ENCODE data around the gene GUCY1A2.
"Not testable (repeated sequence)": the region's sequence is repeated elsewhere in the genome, so short reads cannot be mapped to it uniquely, and the experiment has no call there.

The GUCY1A2 gene

DNA sequence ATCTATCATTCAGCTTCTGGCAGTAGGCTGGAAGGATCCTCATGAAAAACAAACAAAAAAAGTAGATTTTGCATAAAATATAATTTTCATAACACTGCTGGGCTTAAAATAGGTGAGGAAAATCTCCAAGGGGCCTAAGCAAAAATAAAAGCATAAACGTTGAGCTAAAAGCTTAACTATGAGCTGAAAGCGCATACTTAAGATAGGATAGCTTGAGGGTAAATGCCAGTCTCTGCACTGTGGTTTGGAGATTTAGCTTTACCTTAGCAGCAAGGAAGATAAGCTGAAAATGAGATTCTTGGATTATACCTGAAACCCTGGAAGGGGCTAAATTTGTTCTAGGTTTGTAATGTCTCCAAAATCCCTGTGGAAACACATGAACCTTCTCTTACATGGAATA, 183.7 kb downstream of the GUCY1A2 start:
- no peak for DNase-seq (ENCODE audit: low spot score)

GRCh38 chr11:106828976-106829375, 189.3 kb downstream of the GUCY1A2 start:
- DNase-seq (ENCODE audit: low spot score) = no peak

GRCh38 chr11:106828576-106828975, 189.7 kb downstream of the GUCY1A2 start:
- no peak for DNase-seq (ENCODE audit: low spot score)

DNA sequence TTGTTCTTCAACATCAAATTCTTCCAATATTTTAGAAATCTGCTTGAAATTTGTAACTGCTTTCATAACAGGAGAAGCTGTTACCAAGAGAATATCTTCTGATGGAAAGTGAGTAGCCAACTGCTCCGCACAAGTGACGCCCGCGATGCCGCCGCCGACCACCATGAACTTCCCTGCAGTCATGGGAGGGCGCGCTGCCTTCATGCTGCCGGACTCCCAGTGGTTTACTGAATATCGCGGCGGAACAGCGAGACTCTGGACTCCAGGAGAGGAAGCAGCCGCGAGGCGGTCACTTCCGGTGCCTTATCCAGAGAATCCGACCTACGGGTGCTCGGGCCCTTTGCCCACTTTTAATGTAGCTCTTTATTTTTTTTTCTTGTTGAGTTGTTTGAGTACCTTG, 190.6 kb downstream of the GUCY1A2 start:
- no peak for DNase-seq (ENCODE audit: low spot score)

DNA sequence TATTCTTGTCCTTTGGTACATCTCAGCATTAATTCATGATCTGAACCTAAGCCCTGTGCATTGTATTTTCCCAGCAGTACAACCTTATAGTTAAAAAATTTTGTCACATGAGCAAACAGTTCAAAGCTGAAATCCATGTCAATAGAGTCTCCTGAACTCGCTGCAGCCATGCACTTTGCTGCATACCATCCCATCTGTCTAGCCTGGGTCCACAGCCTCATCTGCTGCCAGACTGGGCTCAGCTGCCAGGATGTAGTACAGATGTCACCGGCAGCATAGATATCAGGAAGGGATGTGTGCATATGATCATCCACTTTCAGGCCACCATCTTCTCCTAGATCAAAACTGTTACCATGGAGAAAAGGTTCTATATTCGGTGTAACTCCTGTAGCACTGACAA, 191.7 kb downstream of the GUCY1A2 start:
- DNase-seq (ENCODE audit: low spot score) = not testable (repeated sequence)

GRCh38 chr11:106821826-106822225, 196.4 kb downstream of the GUCY1A2 start:
- DNase-seq (ENCODE audit: low spot score) = no peak

DNA sequence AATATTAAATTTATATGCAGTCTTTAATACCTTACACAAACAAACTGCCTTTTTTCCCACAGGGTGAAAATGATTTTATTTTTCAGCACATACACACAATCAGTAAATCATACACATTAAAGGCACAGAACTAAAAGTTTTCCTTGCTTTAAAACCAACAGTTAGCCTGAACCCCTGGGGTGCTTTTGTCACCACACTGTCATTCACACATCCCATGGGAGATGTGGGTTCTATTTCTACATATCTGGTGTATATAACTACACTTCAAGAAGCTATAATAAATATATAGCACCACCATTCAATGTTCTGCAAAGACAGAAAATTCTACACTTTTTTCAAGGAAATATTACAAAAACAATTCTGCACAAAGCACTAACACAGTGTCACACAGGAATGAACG, 197.0 kb downstream of the GUCY1A2 start:
- DNase-seq (ENCODE audit: low spot score) = no peak

- no peak for DNase-seq (ENCODE audit: low spot score)
These were observed 199.8 kb downstream of the GUCY1A2 start for GRCh38 chr11:106818443-106818842.

DNA sequence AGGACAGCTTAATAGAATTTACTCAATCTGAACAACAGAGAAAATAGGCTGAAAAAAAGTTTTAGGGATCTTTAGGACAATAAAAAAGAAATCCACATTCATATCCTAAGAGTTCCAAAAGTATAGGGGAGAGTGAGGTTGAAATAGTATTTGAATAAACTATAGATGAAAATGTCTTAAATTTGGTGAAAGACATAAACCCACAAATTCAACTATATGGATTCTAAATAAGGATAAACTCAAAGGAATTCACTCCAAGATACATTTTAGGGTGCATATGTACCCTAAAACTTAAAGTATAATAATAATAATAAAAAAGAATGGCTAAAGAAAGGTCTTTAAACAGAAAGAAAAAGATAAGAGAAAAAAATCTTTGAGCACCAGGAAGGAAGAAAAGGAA, 203.1 kb downstream of the GUCY1A2 start:
- DNase-seq (ENCODE audit: low spot score) = no peak

- DNase-seq (ENCODE audit: low spot score) = no peak
These were observed 204.5 kb downstream of the GUCY1A2 start for GRCh38 chr11:106813806-106814205.

DNA sequence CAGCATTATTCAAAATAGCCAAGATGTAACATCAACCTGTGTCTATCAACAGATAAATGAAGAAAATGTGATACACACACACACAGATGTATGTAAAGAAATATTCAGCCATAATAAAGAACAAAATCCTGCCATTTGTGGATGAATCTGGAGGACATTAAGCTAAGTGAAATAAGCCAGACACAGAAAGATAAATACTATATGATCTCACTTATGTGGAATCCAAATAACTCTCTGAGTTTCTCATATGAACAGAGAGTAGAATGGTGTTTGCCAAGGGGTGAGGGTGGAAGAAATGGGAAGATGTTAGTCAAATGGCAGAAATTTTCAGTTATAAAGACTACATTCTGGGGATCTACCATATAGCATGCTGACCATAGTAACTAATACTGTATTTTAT, 224.2 kb downstream of the GUCY1A2 start:
- DNase-seq (ENCODE audit: low spot score) = no peak

DNA sequence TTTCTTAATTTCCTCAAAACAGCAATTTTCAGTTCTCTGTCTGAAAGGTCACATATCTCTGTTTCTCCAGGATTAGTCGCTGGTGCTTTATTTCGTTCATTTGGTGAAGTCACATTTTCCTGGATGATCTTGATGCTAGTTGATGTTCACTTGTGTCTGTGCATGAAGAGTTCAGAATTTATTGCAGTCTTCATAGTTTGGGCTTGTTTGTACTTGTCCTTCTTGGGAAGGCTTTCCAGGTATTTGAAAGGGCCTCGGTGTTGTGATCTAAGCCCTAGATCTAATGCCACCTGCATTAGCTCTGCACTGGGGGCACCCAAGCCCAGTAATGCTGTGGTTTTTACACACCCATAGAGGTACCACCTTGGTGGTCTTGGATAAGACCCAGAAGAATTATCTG, 228.9 kb downstream of the GUCY1A2 start:
- no peak for DNase-seq (ENCODE audit: low spot score)

- no peak for DNase-seq (ENCODE audit: low spot score)
These were observed 230.8 kb downstream of the GUCY1A2 start for GRCh38 chr11:106787454-106787853.

- no peak for DNase-seq (ENCODE audit: low spot score)
These were observed 232.2 kb downstream of the GUCY1A2 start for GRCh38 chr11:106785913-106786650.

GRCh38 chr11:106777302-106777701, 241.0 kb downstream of the GUCY1A2 start:
- DNase-seq (ENCODE audit: low spot score) = not testable (repeated sequence)

GRCh38 chr11:106770489-106771085, 247.7 kb downstream of the GUCY1A2 start:
- no peak for DNase-seq (ENCODE audit: low spot score)

DNA sequence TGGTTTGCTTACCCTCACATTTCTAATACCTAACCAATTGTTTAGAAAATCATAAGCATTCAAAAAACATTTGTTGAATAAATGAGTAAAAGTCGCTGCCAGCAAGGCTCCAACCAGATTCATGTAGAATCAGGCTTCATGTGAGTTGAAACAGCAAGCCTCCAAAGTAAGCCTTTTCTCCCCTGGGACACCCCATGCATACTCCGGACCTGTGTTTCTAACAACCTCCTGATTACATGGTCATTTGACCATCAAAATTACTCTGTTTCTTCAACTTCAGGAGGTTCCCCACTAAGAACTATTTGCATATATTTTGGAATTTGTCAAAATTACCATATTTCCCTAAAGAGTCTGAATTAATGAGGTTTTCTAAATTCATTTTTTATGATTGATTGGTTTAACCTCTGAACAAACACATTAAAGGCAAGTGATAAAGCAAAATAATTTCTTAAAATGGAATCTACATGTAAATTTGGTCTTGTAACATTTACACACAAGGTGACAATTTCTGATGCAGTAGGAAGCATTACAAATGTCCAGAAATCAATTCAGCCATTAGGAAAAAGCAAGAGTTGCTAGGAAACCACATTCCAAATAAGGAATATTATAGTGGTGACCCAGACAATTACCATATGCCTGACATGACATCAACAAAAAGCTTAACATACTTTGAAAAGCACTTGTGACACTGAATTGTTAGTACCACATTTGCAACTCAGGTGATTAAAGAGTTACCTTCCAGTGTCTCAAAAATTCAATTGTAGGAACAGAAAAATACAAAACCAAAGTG, 252.6 kb downstream of the GUCY1A2 start:
- DNase-seq (ENCODE audit: low spot score) = no peak

DNA sequence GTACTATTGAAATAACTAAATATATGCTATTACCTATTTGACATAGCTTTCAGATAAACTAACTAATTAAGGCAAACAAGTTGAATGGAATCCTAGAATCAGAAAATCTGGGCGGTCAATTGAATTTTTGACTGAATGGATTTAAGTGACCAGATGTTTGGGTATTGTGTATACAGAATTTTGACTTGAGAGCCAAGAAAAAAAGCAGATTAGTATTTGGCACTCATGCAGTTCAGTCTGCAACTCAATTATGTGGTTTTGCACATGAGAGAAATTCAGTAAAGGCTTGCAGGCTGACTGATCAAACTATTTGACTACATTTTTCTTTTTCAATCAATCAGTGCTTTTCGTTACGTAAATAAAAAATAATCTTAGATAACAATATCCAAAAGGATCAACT, 254.8 kb downstream of the GUCY1A2 start:
- no peak for DNase-seq (ENCODE audit: low spot score)

- DNase-seq (ENCODE audit: low spot score) = no peak
These were observed 256.5 kb downstream of the GUCY1A2 start for GRCh38 chr11:106761745-106762144.

DNA sequence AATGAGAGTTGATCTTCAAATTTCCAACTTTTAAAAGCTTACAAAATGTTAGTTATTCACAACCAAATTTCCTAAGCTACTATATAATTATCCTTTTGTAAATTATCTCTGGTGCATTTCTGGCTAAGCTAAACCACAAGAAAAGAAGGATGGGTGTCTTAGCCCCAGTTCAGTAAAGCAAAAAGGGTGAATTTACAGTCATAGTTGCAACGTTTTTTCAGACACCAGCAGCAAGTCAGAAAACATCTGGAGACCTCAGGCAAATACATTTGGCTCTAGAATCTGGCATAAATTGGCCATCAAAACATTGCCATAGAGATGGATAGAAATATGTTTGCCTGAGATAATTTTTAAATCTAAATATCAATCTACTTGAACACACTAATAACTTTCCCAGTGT, 257.0 kb downstream of the GUCY1A2 start:
- DNase-seq (ENCODE audit: low spot score) = no peak

DNA sequence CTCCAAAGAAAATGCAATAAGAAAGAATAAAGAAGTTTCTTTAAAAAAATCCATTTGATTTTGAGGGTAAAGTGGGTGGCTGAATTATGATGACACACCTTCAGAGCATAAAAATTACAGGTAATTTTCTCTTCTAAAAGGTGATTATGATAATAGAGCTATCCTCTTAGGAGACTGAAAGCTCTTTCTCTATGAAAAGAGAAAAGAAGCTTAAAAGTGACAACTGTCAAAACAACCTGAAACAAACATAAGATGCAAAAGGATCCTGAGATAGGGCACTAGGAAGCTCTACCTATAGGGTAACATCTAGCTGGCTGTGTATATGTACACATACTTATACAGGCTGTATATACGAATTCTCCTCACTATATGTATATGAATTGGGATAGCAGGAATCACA, 270.2 kb downstream of the GUCY1A2 start:
- no peak for DNase-seq (ENCODE audit: low spot score)

GRCh38 chr11:106745941-106746340, 272.3 kb downstream of the GUCY1A2 start:
- no peak for DNase-seq (ENCODE audit: low spot score)

- DNase-seq (ENCODE audit: low spot score) = no peak
These were observed 284.6 kb downstream of the GUCY1A2 start for GRCh38 chr11:106733635-106734034.

Data from D341Med (cell line).